HFF-Myc (cell line): ENCODE measurements around the gene COL18A1.
"Not testable (repeated sequence)": the region's sequence is repeated elsewhere in the genome, so short reads cannot be mapped to it uniquely, and the experiment has no call there.

Experiments used
- DNase-seq: peaks from one replicate; pipeline ENCODE4 v3.0.0-alpha.2; 2011; ENCODE audit warnings: low read depth; ENCODE audit errors: extremely low read depth
- H3K4me3 ChIP-seq: replicated peaks from 2 replicates; pipeline ENCODE4 v1.5.1; 2011; ENCODE audit warnings: low read depth, mild to moderate bottlenecking, control low read depth, low read length
- TF ChIP-seq, protein P1 (sequence below): IDR thresholded peaks from 2 replicates; pipeline ENCODE4 v1.5.1; 2012; ENCODE audit warnings: mild to moderate bottlenecking, low read depth, low read length, control low read depth; ENCODE audit errors: missing control alignments

The COL18A1 gene

DNA sequence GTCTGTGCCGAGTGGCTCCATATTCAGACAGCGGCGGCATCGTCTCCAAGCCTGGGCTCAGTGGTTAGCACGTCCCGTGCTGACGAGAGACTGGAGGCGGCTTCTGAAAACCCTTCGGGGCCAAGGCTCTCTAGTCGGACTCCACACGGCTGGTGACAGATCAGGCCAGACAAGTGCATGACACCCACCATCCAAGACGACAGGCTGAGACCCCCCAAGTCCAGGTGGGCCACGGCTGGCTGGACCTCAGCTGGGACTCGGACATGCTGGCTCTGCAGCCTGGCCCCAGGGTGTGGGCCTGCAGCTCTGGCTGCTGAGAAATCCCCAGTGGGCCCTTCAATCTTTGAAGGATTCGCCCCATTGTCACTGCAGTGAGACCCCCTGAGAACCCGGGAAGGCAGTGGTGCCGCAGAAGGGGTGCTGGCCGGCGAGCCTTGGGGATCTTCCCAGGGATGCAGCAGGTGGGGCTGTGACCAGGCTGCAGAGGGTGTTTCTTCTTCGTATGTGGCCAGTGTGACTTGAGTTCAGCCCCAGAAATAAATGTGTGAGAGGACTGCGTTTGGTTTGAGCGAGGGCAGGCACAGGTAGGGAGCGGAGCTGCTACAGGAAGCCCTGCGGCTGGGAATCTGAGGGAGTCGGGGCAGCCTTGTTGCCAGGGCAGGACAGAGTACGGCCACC lies 153.2 kb downstream of the COL18A1 start:
- no peak for DNase-seq
- H3K4me3 ChIP-seq = no peak overlapping the region
- TF ChIP-seq, protein P1, sequence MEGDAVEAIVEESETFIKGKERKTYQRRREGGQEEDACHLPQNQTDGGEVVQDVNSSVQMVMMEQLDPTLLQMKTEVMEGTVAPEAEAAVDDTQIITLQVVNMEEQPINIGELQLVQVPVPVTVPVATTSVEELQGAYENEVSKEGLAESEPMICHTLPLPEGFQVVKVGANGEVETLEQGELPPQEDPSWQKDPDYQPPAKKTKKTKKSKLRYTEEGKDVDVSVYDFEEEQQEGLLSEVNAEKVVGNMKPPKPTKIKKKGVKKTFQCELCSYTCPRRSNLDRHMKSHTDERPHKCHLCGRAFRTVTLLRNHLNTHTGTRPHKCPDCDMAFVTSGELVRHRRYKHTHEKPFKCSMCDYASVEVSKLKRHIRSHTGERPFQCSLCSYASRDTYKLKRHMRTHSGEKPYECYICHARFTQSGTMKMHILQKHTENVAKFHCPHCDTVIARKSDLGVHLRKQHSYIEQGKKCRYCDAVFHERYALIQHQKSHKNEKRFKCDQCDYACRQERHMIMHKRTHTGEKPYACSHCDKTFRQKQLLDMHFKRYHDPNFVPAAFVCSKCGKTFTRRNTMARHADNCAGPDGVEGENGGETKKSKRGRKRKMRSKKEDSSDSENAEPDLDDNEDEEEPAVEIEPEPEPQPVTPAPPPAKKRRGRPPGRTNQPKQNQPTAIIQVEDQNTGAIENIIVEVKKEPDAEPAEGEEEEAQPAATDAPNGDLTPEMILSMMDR = no peak

DNA sequence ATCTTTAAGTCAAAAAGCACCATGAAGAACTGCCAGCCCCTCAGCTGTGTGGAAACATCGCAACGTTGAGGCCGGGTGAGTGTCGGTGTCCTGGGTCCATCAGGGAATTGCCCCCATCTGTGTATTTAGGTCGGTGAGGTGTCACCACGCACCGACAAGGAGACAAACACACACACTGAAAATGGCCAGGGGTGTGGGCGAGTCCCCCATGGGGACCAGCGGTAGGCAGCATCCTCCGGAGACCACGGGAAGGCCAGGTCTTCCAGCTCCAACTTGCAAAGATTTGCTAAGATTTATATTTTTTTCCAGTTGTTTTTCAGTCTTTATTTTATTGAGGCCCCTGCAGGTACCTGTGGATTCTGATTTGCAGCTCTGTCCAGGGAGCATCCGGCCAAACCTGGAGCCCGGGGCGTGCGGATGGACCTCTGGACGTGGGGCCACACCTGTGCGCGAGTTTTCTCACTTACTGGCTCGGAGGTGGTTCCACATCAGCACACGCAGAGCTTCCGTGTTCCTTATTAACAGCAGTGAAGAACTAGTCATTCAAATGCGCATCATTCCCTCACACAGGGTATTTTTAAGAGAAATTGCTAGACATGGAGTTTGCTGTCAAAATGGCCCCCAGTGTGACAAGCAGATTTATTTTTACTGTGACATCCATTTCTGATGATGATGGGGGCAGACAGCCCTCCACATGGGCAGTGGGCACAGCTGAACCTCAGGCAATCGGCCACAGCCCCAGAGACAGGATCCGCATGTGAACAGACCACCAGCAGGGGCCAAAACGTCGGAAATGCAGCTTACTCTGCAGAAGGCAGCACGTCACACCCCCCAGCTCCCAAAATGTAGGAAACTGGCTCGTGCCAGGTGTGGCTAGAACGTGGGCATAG lies 154.5 kb downstream of the COL18A1 start:
- no peak for DNase-seq
- TF ChIP-seq, protein P1 = no peak
- H3K4me3 ChIP-seq = no peak overlapping the region

DNA sequence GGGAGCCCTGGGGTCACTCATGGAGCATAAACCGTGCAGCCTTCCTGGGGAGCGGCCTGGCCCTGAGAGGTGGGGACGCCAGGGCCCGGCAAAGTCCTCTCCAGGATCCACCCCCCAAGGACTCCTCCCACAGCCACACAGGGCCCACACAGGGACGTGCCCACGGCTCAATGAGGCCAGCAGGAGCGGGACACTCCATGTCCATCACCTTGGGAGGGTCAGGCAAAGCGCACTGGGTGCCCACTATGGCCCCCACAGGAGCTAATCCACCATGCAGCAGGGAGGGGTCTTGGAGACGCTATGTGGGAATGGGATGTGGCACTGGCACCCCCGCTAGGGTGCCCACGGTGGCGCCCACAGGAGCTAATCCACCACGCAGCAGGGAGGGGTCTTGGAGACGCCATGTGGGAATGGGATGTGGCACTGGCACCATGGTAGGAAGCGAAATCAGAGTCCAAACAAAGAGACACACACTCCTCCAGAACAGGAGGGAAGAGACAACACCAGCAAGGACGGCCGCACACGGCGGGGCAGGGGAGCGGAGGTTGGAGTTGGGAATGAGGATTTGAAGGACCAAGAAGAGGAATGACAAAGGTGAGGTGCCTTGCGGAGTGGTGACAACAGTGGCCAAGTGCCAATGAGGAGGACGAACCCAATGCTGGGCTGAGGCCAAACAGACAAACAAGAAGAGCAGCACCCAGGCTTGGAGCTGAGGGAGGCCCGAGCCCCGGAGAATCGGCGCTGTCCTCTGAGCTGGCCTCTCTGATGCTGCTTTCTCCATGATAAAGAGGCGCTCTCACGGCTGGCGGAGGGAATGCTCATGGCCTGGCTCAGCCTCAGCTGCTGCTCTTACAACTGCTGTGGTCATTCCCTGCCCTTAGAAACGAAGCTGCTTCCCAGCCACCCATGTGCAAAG lies 155.4 kb downstream of the COL18A1 start:
- TF ChIP-seq, protein P1 = no peak
- H3K4me3 ChIP-seq = no peak overlapping the region

DNA sequence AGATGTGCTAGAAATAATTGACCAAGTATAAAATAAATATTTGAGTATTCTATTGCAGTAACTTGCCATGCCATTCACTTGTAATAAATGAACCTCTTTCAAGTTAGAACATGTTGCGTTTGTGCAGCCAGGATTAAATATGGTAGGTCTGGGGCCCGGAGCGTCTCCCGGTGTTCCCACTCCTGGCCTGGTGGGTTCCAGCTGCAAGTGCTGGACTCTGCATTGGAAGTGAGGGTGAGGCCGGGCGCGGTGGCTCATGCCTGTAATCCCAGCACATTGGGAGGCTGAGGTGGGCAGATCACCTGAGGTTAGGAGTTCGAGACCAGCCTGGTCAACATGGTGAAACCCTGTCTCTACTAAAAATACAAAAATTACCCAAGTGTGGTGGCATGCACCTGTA lies 156.3 kb downstream of the COL18A1 start:
- DNase-seq = not testable (repeated sequence)

More for the DNA sequence above, 155.4 kb downstream of the COL18A1 start:
- no peak for DNase-seq

DNA sequence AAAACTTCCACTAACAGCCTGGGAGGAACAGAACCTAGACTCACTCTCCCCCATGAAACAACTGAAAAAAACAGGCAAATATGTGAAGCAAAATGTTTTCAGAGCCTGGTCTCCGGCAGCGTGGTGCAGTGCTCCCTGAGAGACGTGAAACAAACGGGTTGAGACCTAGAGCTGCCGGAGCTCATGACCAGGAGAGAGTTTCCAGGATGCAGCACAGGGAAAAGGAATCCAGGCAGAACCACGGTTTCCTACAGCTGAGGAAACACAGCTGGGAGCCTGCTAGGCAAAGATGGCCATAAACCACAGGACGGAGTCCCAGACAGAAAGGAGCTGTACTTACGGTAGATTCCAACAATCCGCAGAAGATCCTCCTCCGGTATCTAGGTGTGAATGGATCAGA lies 157.4 kb downstream of the COL18A1 start:
- TF ChIP-seq, protein P1 = no peak
- no peak overlapping the region for H3K4me3 ChIP-seq
- DNase-seq = no peak

More for the DNA sequence above, 156.3 kb downstream of the COL18A1 start:
- not testable (repeated sequence) for H3K4me3 ChIP-seq

DNA sequence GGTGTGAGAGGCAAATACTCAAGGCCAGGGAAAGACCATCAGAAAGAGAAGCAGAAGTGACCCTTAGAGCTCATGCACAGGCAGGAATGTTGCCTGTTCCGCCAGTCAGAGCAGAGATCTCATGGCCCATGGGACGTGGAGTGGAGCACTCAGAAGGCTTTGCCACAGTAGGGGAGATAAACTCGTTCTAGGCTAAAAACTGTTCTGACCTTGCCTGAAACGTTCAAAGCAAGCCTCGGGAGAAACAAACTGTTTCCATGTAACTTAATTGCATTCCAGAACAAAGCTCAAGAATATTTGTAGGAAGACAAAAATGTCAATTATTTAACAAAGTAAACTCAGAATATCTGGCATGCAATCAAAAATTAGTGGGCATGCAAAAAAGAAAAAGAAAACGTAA lies 158.0 kb downstream of the COL18A1 start:
- DNase-seq = no peak
- TF ChIP-seq, protein P1 = no peak
- H3K4me3 ChIP-seq = no peak overlapping the region
